NCI-H82 treated with DMSO at 0.1 percent for 48 hours (cell line): ENCODE data around the gene RBBP8NL.

ENCODE experiments used
- DNase-seq: peaks from one replicate; lab custom pipeline; 2025; ENCODE audit not compliant: unreplicated experiment; lab: John Stamatoyannopoulos, UW

Gene RBBP8NL

DNA sequence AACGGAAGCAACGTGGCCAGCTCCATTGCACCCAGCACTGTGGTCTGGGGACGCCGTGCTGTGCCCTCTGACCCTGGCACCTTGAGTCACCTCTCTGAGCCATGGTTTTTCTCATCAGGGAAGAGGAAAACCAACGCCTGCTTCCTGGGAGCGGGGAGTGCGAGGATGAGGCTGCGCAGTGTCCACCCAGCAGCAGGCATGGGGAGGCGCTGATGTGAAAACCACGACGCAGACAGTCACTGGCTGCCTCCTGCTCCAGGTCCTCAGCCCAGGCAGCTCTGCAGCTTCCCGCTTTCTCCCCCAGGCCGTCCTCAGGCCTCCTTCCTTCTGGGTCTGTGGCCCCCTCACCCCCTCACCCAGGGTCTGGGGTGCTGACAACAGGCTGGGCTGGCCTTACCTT lies 34.5 kb upstream of the RBBP8NL start:
- no peak for DNase-seq

- DNase-seq: no peak
These were observed 33.8 kb upstream of the RBBP8NL start for GRCh38 chr20:62461157-62461556.

- DNase-seq: no peak
These were observed 33.3 kb upstream of the RBBP8NL start for GRCh38 chr20:62460678-62461077.

DNA sequence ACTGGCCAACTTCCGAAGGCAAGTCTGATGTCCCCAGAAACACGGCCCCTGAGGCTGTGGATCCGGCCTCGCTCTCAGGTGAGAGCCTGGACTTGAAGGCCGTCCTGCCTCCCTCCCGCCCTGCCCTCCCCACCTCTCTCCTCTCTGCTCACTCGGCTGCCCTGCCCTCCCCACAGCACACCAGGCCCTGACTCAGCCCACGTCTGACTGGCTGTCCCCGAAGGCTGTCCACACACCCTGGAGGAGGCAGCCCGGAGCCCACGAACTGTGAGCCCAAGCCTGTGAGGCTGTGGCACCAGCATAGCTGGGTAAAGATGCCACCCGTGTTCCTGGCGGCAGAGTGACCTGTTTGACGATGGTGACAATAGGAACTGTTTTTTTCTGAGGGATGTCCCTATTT lies 32.1 kb upstream of the RBBP8NL start:
- no peak for DNase-seq

DNA sequence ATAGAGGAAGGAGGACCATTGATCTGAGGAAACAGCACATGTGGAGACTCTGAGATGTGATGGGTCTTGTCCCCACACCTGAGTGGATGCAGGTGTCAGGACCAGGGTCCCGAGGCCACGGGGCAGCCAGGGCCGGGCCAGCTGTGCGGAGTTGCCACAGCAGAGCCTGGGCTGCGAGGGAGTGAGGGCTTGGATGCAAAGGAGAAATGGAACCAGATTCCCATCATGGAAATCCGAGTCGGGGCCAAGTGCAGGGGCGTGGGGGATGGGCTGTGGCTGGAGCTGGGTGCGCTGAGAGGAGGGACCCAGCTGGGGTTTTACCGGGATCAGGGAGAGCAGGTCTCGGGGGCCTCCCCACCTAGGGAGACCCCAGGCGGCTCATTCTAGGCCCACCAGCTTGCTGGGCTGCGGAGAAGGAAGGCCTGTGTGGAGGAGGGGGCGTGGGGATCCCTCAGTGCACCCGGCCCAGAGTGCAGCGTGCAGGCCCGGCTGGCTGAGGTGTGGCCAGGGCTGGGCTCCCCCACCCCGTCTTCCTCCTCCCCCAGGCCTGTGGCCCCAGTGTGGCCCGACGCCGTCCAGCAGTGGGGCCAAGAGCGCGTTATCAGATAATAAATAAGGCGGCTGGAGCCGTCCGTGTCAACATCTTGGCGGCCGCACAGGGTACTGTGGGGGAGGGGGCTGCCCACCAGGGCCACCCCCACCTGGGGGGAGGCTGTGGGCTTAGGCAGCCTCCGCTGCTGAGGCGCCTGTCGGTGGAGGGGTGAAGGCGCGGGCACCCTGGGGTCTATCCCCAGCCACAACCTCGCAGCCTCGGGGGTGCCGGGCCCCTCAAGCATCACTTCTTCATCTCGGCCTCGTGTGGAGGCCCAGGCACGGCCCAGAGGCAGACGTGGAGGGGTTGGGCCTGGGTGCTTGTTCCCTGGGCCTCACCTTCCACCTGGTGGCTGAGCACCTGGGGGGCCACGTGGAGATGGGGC lies 31.2 kb upstream of the RBBP8NL start:
- DNase-seq: no peak

- DNase-seq: no peak
These were observed 30.5 kb upstream of the RBBP8NL start for GRCh38 chr20:62457831-62458230.

- no peak for DNase-seq
These were observed 29.8 kb upstream of the RBBP8NL start for GRCh38 chr20:62457098-62457497.

DNA sequence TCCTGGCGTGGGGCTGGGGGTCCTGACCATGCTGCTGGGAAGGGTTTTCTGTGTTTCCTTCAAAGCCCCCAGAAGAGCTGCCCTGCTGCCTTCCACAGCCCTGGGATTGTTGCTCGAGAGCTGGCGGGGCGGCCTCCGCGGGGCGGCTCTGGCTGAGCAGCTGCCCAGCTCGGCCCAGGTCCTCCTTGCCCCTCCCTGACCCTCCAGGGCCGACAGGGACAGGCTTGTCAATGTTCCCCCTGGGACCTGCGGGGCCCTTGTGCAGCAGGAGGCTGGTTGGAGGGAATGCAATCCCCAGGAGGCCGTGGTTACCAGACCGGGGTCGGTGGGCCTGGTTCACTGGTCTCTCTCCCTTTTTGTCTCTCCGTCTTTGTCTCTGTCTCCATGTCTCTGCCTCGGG lies 28.6 kb upstream of the RBBP8NL start:
- DNase-seq: no peak

GRCh38 chr20:62454904-62455636 lies 27.7 kb upstream of the RBBP8NL start:
- DNase-seq: peak; percentile 21

DNA sequence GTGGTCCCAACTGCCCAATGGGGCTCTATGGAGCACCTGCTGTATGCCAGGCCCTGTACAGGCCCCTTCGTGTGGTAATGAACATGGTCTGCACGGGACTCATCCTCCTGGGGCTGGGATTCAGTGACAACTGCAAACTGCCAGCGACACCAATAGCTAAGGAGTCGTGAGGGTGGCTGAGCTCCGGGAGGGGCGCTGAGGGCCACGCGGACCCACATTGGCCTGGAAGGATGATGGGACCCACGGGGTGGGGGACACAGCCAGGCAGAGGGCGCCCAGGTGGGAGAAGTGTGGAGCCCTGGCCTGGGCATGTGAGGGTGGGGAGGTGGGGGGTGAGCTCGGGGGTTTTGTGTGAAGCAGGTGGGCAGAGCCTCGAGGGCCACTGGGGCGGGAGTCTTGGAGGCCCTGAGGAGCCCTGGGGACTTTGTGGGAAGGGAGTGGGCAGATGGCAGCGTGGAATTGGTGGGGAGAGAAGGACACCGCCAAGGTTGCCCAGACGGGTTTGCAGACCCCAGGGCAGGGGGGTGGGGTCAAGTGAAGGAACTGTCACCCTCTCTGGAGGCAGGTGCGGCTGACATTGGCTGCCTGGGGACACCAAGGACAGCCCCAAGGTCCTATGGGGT lies 26.0 kb upstream of the RBBP8NL start:
- no peak for DNase-seq

GRCh38 chr20:62452475-62453095 lies 25.2 kb upstream of the RBBP8NL start:
- no peak for DNase-seq

GRCh38 chr20:62451970-62452369 lies 24.6 kb upstream of the RBBP8NL start:
- DNase-seq: no peak

DNA sequence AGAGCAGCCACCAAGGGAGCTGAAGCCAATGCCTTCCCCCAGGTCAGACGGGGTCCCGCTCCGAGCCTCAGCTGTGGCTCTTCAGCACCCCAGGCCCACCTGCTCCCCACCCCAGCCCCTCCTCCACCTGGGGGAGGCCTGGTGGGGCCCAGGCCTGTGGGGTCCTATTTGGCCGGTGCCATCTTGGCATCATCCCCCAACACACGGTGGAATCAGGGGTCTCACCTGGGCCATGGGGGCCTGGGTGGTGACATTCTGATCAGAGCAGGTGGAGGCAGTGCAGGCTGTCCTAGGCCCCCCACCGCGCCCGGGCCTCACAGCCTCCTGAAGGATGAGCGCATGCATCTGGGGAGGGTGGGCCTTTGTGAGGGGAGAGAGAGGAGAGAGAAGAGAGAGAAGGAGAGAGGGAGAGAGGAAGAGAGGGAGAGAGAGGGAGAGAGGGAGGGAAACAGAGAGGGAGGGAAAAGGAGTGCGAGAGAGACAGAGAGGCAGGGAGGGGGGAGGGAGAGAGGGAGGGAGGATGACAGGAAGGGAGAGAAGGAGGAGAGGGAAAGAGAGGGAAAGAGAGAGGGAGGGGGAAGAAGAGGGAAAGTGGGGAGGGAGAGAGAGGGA lies 23.9 kb upstream of the RBBP8NL start:
- no peak for DNase-seq

GRCh38 chr20:62449951-62450691 lies 22.8 kb upstream of the RBBP8NL start:
- DNase-seq: no peak

- DNase-seq: no peak
These were observed 21.4 kb upstream of the RBBP8NL start for GRCh38 chr20:62448788-62449187.

- DNase-seq: no peak
These were observed 20.7 kb upstream of the RBBP8NL start for GRCh38 chr20:62448038-62448437.

- DNase-seq: no peak
These were observed 19.8 kb upstream of the RBBP8NL start for GRCh38 chr20:62446888-62447869.

- DNase-seq: no peak
These were observed 19.1 kb upstream of the RBBP8NL start for GRCh38 chr20:62446481-62446880.
